HG03097 (cell line): ENCODE results near the gene GPAM.
"Not testable (repeated sequence)": the region's sequence is repeated elsewhere in the genome, so short reads cannot be mapped to it uniquely, and the experiment has no call there.

Source experiments
- ATAC-seq: cut with Tn5 transposase; IDR thresholded peaks from one replicate; pipeline ENCODE4 v1.9.1; 2021; ENCODE audit not compliant: unreplicated experiment, low FRiP score

GPAM gene, protein sequence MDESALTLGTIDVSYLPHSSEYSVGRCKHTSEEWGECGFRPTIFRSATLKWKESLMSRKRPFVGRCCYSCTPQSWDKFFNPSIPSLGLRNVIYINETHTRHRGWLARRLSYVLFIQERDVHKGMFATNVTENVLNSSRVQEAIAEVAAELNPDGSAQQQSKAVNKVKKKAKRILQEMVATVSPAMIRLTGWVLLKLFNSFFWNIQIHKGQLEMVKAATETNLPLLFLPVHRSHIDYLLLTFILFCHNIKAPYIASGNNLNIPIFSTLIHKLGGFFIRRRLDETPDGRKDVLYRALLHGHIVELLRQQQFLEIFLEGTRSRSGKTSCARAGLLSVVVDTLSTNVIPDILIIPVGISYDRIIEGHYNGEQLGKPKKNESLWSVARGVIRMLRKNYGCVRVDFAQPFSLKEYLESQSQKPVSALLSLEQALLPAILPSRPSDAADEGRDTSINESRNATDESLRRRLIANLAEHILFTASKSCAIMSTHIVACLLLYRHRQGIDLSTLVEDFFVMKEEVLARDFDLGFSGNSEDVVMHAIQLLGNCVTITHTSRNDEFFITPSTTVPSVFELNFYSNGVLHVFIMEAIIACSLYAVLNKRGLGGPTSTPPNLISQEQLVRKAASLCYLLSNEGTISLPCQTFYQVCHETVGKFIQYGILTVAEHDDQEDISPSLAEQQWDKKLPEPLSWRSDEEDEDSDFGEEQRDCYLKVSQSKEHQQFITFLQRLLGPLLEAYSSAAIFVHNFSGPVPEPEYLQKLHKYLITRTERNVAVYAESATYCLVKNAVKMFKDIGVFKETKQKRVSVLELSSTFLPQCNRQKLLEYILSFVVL

DNA sequence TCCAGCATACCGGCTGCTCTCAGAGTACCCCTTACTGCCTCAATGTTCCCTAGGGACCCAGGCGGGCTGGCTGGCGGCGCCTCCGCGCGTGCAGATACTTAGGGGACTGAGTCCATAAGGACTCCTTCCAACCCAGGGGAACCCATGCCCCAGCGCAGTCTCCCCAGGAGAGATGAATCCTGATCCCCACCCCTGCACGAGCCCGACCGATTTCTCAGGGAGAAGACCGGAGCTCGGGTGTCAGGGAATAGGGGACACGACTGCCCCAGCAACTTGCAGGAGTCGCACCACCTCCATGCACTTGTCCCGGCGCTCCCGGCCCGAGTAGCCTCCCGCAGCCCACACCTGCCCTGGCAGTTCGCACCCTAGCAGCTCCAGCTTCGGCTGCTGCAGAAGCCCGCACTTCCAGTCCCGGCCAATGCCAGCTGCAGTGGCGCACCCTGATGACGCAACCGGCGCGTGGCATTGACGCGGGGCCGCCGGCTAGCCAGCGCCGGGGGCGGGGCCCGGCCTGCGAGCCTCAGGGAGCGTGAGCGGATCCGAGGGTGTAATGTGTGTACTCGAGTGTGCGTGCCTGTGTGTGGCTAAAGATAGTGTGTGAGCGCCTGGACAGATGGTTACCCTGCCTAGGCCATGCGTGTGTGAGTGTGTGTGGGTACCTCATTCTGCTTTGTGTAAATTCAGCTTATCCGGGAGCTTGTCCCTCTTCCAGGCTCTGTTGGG, at the start of gene GPAM:
Gene GPAM, minus strand, starts transcription at position 437 of the 723 bp plus-strand sequence. CDS start 1,981 bp downstream, outside the sequence.
- peak; percentile 94 for ATAC-seq

DNA sequence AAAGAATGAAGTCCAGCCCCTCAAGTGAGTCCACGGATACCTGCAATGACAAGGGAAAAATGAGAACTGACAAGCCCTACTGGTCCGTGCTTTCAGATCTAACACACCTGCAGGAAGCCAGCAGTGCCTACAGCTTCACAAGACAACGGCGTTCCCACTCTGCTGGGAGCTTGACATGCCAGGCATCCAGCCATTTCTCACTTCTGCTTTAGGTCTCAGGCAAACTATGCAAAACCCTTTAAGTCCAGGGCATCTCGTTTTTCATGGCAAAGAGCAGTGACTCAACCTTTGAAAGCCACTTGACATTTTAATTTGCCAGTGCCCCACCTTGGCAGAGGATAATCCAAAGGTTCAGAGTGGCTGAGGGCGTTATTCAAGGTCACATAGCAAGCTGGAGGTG, 49.1 kb upstream of the GPAM start:
- ATAC-seq: no peak

DNA sequence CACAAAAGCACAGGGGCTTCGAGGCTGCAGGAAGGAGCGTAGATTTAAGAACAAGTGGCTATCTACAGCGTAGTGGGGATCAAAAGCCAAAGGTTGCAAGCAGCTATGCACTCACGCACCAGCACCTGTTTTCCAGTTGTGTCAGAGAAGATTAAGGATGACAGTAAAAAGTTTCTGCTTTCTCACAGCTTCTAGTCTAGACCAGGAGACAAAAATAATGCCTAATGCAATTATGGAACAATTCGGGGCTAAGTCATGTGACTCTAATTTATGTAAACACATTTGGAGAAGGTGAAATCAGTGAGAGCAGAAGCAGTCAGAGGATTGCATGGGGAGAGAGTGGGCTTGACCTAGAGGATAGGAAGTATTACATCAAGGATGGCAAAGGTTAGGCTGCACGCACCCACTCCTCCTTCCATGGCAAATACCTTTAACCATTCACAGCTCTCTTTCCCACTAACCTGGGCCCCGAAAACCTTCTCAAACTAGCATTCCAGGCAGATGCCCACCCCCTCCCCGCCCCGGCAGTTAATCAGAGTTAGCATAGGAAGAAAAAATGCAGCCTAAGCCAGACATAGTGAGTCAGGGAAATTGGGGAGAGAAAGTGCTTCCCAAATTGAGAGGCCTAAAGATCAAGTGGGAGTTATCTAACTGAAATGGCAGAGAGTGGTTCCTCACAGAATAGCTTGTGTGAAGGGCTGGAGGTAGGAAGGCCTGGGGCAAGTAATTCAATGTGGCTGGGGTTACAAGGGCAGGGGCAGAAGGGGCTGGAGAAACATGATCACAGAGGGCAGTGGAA, 48.2 kb upstream of the GPAM start:
- ATAC-seq: no peak

DNA sequence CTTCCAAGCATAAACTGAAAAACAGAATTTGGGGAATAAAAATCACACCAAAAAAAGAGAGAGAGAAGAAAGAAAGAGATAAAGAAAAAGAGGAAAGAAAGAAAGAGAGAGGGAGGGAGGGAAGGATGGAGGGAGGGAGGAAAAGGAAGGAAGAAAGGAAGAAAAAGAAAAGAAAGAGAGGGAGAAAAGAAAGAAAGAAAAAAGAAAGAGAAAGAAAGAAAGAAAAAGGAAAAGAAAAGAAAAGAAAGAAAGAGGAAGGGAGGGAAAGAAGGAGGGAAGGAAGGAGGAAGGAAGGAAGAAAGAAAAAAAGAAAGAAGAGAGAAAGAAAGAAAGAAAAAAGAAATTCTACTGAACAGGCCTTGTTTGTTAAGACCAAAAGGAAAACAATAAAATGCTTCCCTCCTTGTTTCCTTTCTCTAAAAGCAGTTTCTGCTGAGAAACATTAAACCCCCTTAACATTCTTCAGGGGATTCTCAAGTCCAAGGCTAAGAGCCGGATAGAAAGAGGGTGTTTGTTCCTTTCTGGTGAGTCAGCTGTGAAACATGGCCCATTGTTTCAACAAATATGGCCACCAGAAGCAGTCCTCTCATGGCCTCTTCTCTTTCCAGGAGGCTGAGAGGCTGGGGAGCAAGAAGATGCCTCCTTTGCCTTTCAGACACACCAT, 46.9 kb upstream of the GPAM start:
- no peak for ATAC-seq

DNA sequence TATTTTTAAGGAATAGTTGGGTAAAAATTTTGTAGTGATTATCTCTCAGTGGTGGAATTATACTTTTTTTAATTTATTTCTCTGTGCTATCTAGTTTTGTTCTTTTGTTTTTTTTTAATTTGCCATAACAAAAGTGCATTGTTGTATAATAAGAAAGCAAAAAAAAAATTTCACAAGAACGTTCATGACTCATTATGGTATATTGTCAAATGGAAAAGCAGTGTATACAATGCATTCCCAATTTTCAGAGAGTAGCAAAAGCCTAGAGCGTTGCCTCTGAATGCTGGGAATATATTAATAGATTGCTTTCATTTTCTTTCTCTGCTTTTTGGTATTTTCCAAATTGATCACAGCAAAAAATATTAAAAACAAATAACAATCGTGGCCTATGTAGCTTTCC, 46.3 kb upstream of the GPAM start:
- ATAC-seq: no peak

DNA sequence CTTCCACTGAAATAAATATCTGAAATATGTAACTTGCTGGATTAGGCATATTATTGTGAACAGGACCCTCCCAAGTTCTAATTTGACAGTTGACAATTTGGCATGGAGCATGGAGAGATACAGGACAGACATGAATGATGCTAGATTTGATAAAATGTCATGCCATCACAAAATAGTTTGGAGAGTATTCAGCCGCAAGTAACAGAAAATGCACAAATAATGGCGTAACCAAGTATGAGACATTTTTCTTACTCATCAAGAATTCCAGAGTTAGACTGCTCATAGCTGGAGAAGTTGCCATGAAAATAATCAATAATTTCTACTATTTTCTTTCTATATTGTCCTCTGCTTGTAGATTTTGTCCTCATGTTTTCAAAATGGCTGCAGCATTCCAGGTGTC, 45.5 kb upstream of the GPAM start:
- ATAC-seq: no peak

DNA sequence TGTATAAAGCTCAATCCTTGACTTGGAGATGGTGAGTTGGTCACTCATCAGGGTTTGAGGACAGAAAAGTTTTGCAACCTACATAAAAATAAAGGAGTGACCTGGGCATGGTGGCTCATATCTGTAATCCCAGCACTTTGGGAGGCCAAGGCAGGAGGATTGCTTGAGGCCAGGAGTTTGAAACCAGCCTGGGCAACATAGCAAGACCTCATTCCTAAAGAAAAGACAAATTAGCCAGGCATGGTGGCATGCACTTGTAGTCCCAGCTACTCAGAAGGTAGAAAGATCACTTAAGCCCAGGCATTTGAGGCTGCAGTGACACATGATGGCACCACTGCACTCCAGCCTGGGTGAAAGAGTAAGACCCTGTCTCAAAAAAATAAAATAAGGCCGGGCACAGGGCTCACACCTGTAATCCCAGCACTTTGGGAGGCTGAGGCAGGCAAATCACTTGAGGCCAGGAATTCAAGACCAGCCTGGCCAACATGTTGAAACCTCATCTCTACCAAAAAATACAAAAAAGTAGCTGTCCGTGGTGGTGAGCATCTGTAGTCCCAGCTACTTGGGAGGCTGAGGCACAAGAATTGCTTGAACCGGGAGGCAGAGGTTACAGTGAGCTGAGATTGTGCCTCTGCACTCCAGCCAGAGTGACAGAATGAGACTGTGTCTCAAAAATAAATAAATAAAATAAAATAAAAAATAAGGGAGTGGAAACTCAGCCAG, 45.0 kb upstream of the GPAM start:
- ATAC-seq: not testable (repeated sequence)

DNA sequence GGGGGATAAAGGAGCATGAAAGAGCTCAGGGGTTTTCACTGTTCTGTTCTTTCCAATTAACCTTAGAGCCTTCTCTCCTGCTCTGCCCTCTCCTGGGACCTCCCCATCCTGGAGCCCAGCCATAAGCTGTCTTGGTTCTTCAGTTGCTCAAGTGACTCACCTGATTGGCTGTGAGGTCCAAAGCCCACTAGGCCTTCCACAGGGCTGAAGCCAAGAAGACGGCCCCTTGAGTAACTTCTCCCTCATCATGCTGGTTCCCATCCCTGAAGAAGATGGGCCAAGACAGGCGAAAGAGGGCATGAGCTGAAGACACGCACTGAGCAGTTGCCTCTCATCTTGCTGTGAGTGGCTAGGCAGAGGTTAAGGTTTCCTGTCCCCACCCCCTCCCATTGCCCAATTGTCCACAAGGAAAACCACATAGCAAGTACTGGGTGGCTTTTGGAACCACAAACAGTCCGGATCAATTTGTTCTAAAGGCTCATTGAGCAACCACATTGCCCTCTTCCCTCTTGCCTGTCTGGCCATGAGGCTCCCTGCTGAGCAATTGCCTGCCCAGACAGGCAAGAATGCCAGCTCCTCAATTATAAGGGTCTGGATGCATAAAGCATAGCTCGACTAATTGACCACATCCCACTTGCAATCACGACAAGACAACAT, 43.9 kb upstream of the GPAM start:
- ATAC-seq: no peak

DNA sequence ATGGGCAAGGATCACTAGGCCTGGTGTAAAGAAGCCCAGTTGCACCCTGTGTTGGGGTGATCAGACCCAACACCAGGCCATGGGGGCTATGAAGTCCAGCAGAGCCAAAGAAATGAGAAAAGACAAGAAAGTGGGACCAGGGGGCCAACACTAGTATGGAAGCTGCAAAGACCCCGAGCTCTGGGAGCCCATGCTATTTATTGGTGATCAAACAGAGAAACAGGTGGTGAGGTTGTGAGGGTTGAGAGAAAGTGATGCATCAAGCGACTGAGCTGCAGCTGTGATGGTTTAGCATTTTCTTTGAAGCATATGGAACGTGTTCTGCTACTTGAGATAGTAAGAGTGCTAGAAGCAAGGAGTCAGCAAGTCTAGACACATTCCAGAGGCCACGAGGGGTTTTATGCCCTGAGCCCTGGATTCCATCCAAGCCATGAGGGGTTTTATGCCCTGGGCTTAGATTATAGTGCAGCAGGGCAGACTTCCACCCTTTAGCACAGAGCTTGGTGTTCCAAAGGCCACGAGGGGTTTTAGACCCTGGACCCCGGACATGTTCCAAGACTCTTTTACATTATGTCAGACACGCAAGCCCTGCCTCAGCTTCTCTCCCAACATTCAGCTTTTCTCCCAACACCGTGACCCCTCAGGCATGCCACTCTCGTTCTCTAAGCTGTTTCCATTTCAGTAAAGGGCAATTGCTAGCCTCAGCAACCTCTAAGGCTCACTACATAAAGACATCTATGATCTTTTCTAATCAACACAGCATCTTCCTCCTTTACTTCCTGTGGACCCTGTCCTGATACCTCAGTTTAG, 43.1 kb upstream of the GPAM start:
- no peak for ATAC-seq

DNA sequence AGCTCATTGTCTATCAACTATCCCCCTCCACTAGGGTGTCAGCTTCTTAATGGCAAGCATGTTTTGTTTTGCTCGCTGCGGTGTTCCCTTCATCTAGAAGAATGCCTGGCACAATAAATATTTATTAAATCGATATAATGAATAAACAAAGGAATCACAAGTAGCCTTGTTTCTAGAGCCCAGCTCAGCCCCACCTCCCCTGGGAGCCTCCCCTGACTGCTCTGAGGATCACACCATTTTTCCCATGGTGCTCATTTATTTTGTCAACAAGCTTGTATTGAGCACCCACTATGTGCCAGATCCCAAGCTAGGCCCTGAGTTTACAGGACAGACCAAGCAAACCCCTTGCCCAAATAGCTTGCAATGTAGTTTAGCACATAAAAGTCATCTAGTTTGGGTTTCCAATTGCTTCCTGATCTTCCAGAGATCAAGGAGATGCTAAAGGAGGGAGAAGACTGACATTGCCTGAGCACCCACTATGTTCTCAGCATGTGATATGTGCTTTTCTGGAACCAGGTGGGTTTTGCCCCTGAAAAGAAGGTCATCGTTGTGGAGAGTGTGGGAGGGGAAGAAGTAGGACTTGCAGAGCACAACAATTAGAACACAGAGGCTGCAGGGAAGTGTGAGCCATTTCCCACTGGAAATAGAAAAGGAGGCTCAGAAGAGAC, 42.3 kb upstream of the GPAM start:
- no peak for ATAC-seq

DNA sequence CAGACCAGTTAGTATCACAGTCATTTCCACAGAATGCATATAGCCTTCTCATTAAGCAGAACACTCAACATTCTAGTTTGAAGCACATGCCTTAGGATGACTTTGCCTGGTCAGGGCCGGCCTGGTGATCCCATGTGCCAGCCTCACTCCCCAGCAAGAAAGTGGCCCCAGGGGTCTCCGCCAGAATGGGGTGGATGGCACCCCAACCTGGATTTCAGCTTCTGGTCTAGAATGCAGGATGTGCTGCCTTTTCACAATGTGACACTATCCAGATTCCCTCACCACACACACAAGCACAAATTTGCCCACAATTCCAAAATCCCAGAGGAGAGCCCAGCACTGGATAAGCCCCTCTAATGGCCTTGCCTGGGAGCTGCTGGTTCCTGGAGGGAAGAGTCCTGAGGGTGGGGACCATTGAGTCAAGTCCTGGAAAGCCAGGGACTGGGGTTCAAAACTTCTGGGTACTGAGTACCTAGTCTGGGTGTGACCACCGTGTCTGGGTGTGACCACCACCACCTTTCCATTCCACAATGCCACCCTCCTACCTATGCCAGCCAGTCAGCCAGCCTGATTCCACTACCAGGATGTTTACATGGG, 41.5 kb upstream of the GPAM start:
- no peak for ATAC-seq

DNA sequence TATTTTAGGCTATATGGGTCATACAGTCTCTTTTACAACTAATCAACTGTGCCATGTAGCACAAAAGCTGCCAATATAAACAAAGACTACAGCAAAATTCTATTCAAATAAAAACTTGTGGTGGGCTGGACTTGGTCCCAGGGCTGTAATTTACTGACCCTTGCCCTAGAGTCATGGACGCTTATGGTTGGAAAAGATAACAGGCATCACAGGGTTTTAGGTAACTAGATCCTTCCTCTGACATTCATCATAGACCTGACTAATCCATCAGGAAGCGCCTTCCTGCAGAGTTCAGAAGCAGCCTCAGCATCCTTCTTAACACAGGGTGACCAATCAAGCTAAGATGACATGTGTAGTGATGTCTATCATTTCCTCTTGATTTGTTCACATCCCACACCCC, 40.2 kb upstream of the GPAM start:
- no peak for ATAC-seq

DNA sequence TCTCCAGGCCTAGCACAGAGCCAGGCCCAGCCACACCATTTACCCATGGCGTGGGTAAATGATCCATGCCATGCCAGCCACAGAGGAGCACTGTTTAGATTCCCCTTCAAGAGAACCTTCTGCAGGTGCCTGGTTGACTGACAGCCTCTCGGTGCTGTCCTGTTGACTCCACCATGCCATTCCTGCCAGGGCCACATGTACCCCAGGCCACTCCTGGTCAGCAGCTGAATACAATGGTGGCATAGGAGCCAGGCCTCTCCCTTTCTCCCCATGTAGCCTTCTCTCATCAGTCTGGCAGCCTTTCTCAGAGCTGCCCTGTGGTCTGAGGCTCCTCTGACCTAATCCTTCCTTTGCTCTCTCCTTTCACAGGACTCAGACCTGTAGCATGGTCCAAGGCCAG, 39.2 kb upstream of the GPAM start:
- no peak for ATAC-seq

DNA sequence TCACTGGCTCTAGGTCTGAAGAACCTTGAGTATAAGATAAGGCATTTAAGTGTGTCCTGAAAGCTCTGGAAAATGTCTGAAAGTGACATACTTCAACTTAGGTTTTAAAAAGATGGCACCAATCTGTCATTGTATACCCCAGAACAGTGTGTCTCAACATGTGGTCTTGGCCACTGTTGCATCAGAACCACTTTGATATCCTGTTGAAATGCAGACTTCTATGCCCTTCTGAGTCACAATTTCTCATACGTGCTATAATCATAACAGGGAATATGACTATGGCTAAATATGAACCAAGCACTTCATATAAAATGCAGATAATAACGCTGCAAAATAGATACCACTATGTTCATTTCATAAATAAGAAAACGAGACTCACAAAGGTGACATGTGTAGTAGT, 38.0 kb upstream of the GPAM start:
- no peak for ATAC-seq

DNA sequence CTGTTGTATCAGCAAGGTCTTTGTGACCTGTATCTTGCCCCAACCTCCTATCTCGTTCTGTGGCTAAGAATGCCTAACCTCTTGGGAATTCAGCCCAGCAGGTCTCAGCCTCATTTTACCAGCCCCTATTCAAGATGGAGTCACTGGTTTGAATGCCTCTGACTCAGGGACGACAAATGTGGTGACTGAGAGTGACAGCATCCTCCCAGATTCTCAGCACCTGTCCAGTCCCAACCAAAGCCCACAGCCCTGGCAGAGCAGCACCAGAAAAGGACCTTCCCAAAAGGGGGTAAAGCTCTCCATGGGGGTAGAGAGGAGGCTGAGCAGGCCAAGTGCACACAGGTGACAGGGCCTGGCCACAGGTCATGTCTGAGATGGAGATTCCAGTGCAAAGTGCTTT, 35.4 kb upstream of the GPAM start:
- no peak for ATAC-seq

DNA sequence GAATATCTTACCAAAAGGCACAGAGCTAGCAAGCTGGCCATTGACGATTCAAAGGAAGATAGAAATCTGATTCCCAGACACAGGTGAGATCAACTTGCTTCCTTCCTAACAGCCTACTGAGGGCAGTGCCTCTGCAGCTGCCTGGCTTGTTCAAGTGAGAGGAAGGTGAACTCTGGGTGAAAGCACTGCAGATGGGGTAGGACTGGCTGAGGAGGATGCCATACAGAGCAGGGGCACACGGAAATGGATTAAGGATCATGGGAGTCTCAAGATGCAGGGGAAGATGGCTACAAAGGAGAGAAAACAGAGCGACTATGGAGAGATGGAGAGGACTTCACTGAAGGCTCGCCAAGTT, 34.4 kb upstream of the GPAM start:
- no peak for ATAC-seq

DNA sequence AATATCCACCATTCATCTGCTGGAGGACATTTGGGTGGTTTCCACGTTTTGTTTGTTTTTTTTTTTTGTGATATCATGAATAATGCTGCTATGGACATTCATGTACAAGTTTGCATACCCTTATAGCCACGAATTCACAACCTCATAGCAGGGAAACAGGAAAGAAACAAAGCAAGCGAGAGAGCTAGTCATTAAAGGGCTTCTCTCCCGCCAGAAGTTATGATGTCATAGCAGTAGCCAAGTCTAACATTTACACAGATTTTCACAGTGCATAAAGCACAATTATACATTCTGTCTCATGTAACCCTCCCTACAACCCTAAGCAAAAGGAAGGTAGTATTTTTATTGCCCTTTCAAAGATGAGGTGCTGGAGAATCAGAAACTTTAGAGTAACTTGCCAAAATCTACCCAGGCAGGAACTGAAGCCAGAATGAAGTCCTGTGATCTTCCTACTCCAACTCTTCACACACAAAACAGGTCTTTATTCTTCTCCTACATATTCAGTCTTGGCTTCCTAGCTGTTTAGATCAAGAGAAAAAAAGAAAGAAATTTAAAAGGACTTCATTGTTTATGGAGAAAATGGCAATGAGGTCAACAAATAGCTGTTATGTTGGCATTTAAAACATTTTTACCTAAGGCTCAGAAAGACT, 33.9 kb upstream of the GPAM start:
- ATAC-seq: no peak
